Endothelial cell (in vitro differentiated cells): ENCODE results near the gene ACKR3. TPM values are rescaled to one million over a fixed set of nuclear protein-coding genes. Genes with fewer than 3 reads are reported as not detected.

Source experiments
- DNase-seq: peaks from one replicate; pipeline ENCODE4 v3.0.0; 2021; ENCODE audit warnings: low spot score
- H3K27ac Mint-ChIP-seq: one replicate; pipeline ENCODE4 v1.8.0; 2021; ENCODE audit warnings: mixed read lengths, inconsistent platforms; ENCODE audit not compliant: unreplicated experiment
- H3K27me3 Mint-ChIP-seq: one replicate; pipeline ENCODE4 v1.8.0; 2021; ENCODE audit warnings: mild to moderate bottlenecking, moderate library complexity, mixed read lengths, inconsistent platforms; ENCODE audit not compliant: unreplicated experiment
- H3K36me3 Mint-ChIP-seq: one replicate; pipeline ENCODE4 v1.8.0; 2021; ENCODE audit warnings: mild to moderate bottlenecking, low read depth, mixed read lengths, inconsistent platforms; ENCODE audit not compliant: unreplicated experiment
- H3K4me1 Mint-ChIP-seq: one replicate; pipeline ENCODE4 v1.8.0; 2021; ENCODE audit warnings: mild to moderate bottlenecking, mixed read lengths, inconsistent platforms; ENCODE audit not compliant: unreplicated experiment
- H3K4me3 Mint-ChIP-seq: one replicate; pipeline ENCODE4 v1.8.0; 2021; ENCODE audit warnings: mild to moderate bottlenecking, mixed read lengths, inconsistent platforms; ENCODE audit not compliant: unreplicated experiment
- H3K9me3 Mint-ChIP-seq: one replicate; pipeline ENCODE4 v1.8.0; 2021; ENCODE audit warnings: mixed read lengths, inconsistent platforms; ENCODE audit not compliant: unreplicated experiment
- total RNA-seq: library from RNA; stranded (reverse); fragmentation: NEBNext Ultra II Directional; extraction: Animal tissue kit (Norgen Biotek cat#: 25700); gene quantifications from one replicate; pipeline ENCODE4 v1.2.1, GENCODE V29; 2021; ENCODE audit not compliant: unreplicated experiment
- TF ChIP-seq, protein P1 (sequence below): fragments of 200-600 bp; sonication (generic); IDR thresholded peaks from one replicate; pipeline ENCODE4 v1.5.0; 2021; ENCODE audit warnings: antibody characterized with exemption; ENCODE audit not compliant: unreplicated experiment

ACKR3 gene
- total RNA-seq, 1 donor from 2014 or later: 24.8 TPM

DNA sequence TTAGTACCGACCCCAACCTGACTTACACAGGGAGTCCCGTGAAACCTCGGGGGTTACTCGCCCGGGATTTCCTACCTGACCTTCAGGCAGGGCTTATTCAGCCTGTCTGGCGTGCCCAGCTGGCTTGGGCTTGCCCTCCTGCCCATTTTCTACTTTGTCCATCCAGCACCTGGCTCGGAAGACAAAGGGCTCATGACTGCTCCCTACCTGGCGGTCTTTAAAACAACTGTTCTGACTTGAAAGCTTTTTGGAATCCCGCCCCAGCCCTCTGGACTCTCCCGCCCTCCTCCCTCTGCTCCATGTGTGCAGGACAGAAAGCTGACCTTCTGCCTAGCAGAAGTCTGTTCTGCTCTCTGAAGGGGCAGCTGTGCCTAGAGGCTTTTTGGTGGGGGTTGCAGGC, 43.1 kb downstream of the ACKR3 start:
- Mint-ChIP-seq H3K9me3 (no peaks in the 10 kb centered on the region), H3K36me3 (no peaks in the 10 kb centered on the region), H3K27me3 (no peaks in the 10 kb centered on the region), H3K27ac (no peak overlapping the region), H3K4me3 (no peak overlapping the region), H3K4me1 (no peaks in the 10 kb centered on the region)
- DNase-seq: no peak
- TF ChIP-seq, protein P1, sequence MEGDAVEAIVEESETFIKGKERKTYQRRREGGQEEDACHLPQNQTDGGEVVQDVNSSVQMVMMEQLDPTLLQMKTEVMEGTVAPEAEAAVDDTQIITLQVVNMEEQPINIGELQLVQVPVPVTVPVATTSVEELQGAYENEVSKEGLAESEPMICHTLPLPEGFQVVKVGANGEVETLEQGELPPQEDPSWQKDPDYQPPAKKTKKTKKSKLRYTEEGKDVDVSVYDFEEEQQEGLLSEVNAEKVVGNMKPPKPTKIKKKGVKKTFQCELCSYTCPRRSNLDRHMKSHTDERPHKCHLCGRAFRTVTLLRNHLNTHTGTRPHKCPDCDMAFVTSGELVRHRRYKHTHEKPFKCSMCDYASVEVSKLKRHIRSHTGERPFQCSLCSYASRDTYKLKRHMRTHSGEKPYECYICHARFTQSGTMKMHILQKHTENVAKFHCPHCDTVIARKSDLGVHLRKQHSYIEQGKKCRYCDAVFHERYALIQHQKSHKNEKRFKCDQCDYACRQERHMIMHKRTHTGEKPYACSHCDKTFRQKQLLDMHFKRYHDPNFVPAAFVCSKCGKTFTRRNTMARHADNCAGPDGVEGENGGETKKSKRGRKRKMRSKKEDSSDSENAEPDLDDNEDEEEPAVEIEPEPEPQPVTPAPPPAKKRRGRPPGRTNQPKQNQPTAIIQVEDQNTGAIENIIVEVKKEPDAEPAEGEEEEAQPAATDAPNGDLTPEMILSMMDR: no peak

DNA sequence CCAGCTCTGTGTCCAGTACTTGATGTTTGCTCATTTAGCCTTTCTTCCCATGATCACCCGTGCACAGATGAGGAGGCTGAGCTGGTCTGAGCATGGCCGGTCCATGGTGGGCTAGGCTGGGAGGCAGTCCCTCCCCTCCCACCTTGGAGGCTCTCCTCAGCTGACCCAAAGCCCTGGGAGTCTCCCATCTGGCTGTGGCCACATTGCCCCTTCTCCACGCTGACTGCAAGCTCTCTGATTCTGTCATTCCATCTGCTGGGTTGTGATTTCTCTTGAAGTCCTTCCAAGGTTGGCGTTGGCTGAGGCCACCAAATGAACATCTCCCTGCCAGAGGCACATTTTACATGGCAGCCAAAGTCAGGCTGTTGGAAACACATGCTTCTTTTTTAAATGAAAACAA, 44.0 kb downstream of the ACKR3 start:
- H3K4me3 Mint-ChIP-seq: no peak overlapping the region
- H3K36me3 Mint-ChIP-seq: no peaks in the 10 kb centered on the region
- H3K27me3 Mint-ChIP-seq: no peaks in the 10 kb centered on the region
- no peak overlapping the region for H3K27ac Mint-ChIP-seq
- no peak for DNase-seq
- TF ChIP-seq, protein P1: no peak
- H3K9me3 Mint-ChIP-seq: no peaks in the 10 kb centered on the region
- no peaks in the 10 kb centered on the region for H3K4me1 Mint-ChIP-seq

- H3K4me1 Mint-ChIP-seq: no peaks in the 10 kb centered on the region
- H3K9me3 Mint-ChIP-seq: no peaks in the 10 kb centered on the region
- DNase-seq: no peak
- H3K27ac Mint-ChIP-seq: no peak overlapping the region
- H3K4me3 Mint-ChIP-seq: no peak overlapping the region
- TF ChIP-seq, protein P1: no peak
- no peaks in the 10 kb centered on the region for H3K36me3 Mint-ChIP-seq
- peaks cover 2% of the 10 kb centered on the region for H3K27me3 Mint-ChIP-seq
Measured at GRCh38 chr2:236614551-236614950, 44.9 kb downstream of the ACKR3 start.

GRCh38 chr2:236616031-236616430, 46.4 kb downstream of the ACKR3 start:
- no peaks in the 10 kb centered on the region for H3K4me1 Mint-ChIP-seq
- DNase-seq: no peak
- H3K4me3 Mint-ChIP-seq: no peak overlapping the region
- TF ChIP-seq, protein P1: no peak
- no peaks in the 10 kb centered on the region for H3K9me3 Mint-ChIP-seq
- H3K36me3 Mint-ChIP-seq: no peaks in the 10 kb centered on the region
- H3K27me3 Mint-ChIP-seq: peaks cover 2% of the 10 kb centered on the region
- H3K27ac Mint-ChIP-seq: no peak overlapping the region

- Mint-ChIP-seq H3K36me3 (no peaks in the 10 kb centered on the region), H3K4me3 (no peak overlapping the region), H3K27ac (no peak overlapping the region), H3K27me3 (peaks cover 2% of the 10 kb centered on the region), H3K9me3 (no peaks in the 10 kb centered on the region), H3K4me1 (no peaks in the 10 kb centered on the region)
- TF ChIP-seq, protein P1: no peak
- no peak for DNase-seq
Measured at GRCh38 chr2:236616624-236617023, 47.0 kb downstream of the ACKR3 start.
